ENCODE results near the gene FREM1.

DNA sequence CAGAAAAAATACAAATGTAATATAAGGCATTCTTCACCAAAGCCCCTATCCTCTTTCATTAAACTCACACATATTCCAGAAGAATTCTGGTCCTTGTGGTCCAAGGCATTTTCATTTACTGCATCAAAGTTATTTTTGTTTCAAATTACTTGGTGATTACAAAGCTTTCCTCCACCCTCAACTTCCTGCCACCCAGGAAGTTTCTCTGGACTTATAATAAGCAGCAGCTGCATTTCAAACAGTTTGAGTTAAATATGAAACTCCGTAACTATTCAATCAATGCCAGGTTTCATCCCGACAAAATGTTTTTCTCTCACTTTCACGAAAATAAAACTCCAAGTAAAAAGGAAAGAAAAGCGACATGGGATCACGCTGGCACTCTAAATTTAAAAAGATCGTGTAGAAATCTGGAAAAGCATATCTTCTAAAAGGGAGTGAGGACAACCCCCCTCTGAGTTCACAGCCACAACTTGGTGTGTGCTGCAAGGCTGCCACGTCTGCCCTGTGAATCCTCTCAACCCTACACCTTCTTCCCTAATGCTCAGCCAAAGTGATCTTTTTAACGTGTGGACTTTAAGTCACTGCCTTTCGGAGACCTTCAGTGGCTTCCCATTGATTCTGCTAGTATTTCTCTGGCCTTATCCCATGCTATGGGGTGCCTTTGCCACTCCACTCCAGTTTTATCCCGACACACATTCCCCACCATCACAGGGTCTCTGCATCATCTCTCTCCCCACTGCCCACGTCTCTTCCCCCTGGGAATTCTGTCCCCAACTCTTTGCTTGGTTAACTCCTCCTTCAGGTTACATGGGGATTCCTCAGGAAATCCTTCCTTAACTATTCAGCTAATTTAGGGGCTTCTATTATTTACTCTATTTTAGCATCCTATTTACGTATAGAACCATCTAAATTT, 96.6 kb downstream of the FREM1 start:
- no peak for TF ChIP-seq EP300 (IDR thresholded peaks at IDR 0.05)
- TF ChIP-seq, protein P1, sequence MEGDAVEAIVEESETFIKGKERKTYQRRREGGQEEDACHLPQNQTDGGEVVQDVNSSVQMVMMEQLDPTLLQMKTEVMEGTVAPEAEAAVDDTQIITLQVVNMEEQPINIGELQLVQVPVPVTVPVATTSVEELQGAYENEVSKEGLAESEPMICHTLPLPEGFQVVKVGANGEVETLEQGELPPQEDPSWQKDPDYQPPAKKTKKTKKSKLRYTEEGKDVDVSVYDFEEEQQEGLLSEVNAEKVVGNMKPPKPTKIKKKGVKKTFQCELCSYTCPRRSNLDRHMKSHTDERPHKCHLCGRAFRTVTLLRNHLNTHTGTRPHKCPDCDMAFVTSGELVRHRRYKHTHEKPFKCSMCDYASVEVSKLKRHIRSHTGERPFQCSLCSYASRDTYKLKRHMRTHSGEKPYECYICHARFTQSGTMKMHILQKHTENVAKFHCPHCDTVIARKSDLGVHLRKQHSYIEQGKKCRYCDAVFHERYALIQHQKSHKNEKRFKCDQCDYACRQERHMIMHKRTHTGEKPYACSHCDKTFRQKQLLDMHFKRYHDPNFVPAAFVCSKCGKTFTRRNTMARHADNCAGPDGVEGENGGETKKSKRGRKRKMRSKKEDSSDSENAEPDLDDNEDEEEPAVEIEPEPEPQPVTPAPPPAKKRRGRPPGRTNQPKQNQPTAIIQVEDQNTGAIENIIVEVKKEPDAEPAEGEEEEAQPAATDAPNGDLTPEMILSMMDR (IDR thresholded peaks at IDR 0.05), result no peak

Measured in tibial nerve (tissue), 4 donors.